NT2/D1 (cell line): Measurements from ENCODE around the gene KRTAP29-1.

ENCODE experiments used
- DNase-seq: peaks from one replicate; pipeline ENCODE4 v3.0.0-alpha.2; 2011; ENCODE audit warnings: low read depth, low spot score
- H3K27me3 ChIP-seq: 2 replicates; pipeline ENCODE4 v1.6.0; 2011; ENCODE audit warnings: mild to moderate bottlenecking; ENCODE audit not compliant: insufficient read length, insufficient read depth
- H3K36me3 ChIP-seq: 2 replicates; pipeline ENCODE4 v1.6.1; 2011; ENCODE audit warnings: mild to moderate bottlenecking, low read length, mixed read lengths; ENCODE audit not compliant: insufficient read depth, insufficient read length
- H3K4me1 ChIP-seq: 2 replicates; pipeline ENCODE4 v1.5.1; 2011; ENCODE audit not compliant: insufficient read depth, insufficient read length
- H3K4me3 ChIP-seq: 2 replicates; pipeline ENCODE4 v1.5.1; 2011; ENCODE audit warnings: low read depth; ENCODE audit not compliant: insufficient read length
- H3K9ac ChIP-seq: 2 replicates; pipeline ENCODE4 v1.6.0; 2011; ENCODE audit warnings: low read depth; ENCODE audit not compliant: insufficient read length
- H3K9me3 ChIP-seq: 2 replicates; pipeline ENCODE4 v1.5.1; 2011; ENCODE audit warnings: mild to moderate bottlenecking, low read length; ENCODE audit not compliant: insufficient read depth
- SUZ12 ChIP-seq: IDR thresholded peaks from 2 replicates; pipeline ENCODE4 v1.6.1; 2011; ENCODE audit not compliant: insufficient read length, insufficient read depth; ENCODE audit errors: extremely low read depth
- YY1 ChIP-seq: IDR thresholded peaks from 2 replicates; pipeline ENCODE4 v1.6.1; 2011; ENCODE audit not compliant: insufficient read length, insufficient read depth
- ZNF274 ChIP-seq: IDR thresholded peaks from 2 replicates; pipeline ENCODE4 v1.6.1; 2011; ENCODE audit warnings: mild to moderate bottlenecking, low read depth, low read length

KRTAP29-1 gene

DNA sequence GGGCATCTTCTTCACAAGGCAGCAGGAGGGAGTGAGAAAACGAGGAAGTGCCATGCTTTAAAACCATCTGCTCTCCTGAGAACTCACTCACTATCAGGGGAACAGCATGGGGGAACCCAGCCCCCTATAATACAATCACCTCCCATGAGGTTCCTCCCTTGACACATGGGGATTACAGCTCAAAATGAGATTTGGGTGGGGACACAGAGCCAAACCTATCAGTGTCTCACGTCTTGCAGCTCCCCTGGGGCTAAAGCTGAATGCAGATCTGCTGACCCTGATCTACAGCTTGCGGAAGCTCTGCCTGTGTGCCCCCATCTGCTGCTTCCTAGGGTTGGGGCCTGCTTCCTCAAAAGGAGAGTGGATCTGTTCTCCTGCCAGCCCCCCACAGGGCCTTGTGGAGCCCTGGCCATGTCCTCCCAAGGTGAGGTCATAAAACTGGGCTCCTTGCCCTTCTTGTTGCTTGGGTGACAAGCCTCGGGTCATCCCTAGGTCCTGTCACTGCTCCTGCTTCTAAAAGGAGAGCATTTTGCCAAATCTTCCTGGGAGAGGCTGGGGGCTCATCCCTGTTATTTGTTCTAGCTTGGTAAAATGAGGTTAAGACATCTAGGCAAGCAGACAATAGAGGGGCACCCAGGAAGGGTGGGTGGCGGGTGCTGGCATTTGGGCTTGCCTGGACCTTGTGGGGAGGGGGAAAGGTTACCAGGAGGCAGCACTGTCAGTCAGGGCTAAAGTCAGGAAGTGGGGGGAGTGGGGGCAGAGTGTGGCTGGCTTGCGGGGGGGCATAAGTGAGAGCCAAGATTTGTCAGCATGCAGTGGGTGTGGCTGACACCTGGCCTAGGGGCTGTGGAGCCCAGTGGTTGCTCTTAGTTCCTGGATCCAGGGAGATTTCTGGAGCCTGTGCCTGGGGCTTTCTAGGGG, 32.0 kb upstream of the KRTAP29-1 start:
- H3K4me1 ChIP-seq = peaks cover 2% of the 10 kb centered on the region
- TF ChIP-seq ZNF274 (no peak), YY1 (no peak), SUZ12 (no peak)
- no peak overlapping the region for H3K9ac ChIP-seq
- H3K9me3 ChIP-seq = no peaks in the 10 kb centered on the region
- no peaks in the 10 kb centered on the region for H3K27me3 ChIP-seq
- no peak for DNase-seq
- H3K4me3 ChIP-seq = no peak overlapping the region
- H3K36me3 ChIP-seq = no peaks in the 10 kb centered on the region

DNA sequence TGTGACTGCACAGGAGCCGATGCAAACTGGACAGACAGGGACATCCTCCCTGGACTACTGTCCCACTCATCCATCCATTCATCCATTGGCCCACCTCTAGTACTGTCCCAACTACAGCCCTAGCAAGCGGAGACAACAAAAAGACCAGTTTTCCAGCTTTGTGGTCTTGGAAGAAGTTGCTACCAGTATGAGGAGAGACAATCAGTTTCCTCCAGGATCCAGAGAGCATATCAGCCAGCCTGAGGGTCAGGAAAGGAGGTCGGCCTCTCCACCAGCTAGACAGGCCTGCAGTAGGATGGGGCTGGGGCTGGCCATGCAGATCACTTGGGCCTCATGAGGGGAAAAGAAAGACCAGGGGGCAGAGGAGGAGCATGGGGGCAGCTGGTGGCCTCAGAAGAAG, 31.2 kb upstream of the KRTAP29-1 start:
- DNase-seq = no peak
- Histone ChIP-seq H3K9me3 (no peaks in the 10 kb centered on the region), H3K27me3 (no peaks in the 10 kb centered on the region), H3K36me3 (no peaks in the 10 kb centered on the region), H3K9ac (no peak overlapping the region), H3K4me1 (peaks cover 2% of the 10 kb centered on the region), H3K4me3 (no peak overlapping the region)
- TF ChIP-seq ZNF274 (no peak), SUZ12 (no peak), YY1 (no peak)

DNA sequence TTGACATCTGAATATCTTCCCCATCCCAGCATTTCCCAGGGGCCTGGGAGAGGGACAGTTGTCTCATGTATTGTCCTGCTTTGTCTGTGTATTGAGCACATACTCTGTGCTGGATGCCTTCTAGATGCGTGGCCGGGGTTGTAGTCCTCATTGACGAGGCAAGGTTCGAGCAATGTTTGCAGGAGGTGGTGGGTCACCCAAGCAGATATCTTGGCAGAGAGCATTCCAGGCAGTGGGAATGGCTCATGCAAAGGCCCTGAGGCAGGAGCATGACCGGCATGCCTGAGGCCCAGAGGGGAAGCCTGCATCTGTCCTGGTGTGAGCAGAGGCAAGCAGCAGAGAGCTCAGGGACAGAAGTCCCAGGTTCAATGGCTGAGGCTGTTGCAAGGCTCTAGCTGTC, 30.4 kb upstream of the KRTAP29-1 start:
- H3K9ac ChIP-seq = no peak overlapping the region
- H3K27me3 ChIP-seq = no peaks in the 10 kb centered on the region
- H3K9me3 ChIP-seq = no peaks in the 10 kb centered on the region
- TF ChIP-seq SUZ12 (no peak), YY1 (no peak), ZNF274 (no peak)
- no peaks in the 10 kb centered on the region for H3K36me3 ChIP-seq
- H3K4me3 ChIP-seq = no peak overlapping the region
- DNase-seq = no peak
- peaks cover 2% of the 10 kb centered on the region for H3K4me1 ChIP-seq

DNA sequence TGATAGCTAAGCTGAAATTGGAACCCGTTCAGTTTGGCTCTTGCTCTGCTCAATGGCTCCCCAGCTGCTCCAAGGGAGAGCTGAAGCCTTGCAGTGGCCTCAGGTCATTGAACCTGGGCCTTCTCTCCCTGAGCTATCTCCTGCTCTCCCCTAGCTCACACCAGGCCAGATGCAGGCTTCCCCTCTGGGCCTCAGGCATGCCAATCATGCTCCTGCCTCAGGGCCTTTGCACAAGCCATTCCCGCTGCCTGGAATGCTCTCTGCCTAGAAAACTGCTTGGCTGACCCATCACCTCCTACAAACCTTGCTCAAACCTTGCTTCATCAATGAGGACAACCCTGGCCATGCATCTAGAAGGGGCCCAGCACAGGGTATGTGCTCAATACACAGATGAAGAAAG, 29.6 kb upstream of the KRTAP29-1 start:
- TF ChIP-seq ZNF274 (no peak), SUZ12 (no peak), YY1 (no peak)
- H3K27me3 ChIP-seq = no peaks in the 10 kb centered on the region
- peaks cover 2% of the 10 kb centered on the region for H3K4me1 ChIP-seq
- no peaks in the 10 kb centered on the region for H3K36me3 ChIP-seq
- H3K9me3 ChIP-seq = no peaks in the 10 kb centered on the region
- H3K9ac ChIP-seq = no peak overlapping the region
- DNase-seq = no peak
- H3K4me3 ChIP-seq = no peak overlapping the region

DNA sequence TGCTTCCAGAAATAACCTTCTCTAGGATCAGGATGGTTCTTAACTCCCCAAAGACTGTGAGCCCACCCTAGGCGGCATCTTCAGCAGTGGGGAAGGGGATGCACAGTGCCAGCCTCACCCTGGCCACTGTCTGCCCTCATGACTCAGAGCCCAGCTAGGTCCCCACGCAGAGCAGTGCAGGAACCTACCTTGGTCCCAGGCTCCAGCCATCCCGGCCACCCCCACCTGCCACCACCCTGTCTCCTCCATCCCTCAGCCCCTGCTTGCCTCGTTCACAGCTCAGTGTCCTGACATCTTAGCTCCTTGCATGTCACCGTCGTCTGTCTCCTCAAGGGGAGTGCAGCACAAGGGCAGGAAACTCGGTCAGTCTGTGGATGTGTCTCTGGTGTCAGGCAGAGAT, 29.0 kb upstream of the KRTAP29-1 start:
- TF ChIP-seq YY1 (no peak), SUZ12 (no peak), ZNF274 (no peak)
- H3K27me3 ChIP-seq = no peaks in the 10 kb centered on the region
- H3K9me3 ChIP-seq = no peaks in the 10 kb centered on the region
- peaks cover 2% of the 10 kb centered on the region for H3K4me1 ChIP-seq
- no peak overlapping the region for H3K4me3 ChIP-seq
- no peaks in the 10 kb centered on the region for H3K36me3 ChIP-seq
- no peak overlapping the region for H3K9ac ChIP-seq
- no peak for DNase-seq

DNA sequence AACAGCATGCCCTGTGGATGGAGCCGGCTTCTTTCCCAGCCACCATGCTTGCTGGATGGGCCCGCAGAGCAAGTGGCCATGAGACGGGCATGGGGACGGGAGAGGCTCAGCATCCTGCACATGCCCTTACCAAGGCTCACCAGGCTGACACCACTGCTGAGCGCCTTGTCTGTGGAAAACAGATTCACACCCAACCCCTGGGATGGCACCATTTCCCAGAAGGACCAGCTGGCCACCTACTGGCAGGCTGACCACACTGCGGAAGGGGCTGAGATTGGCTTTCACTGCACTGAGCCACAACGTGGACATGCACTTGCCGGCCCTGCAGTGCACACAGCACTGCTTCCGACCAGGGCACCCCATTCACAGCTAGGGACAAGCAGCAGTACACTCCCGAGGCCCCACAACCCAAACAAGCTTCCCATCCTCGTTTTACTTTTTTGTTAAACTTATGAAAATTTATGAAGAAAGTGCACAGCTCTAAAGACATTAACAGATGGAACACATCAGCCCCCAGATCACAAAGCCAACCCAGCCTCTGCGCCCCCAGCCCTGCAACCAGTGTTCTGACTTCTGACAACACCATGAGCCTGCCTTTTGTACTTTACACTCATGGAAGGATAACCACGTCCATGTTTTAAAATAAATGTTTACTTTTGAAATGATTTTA, 26.8 kb upstream of the KRTAP29-1 start:
- Histone ChIP-seq H3K27me3 (no peaks in the 10 kb centered on the region), H3K4me1 (peaks cover under 1% of the 10 kb centered on the region), H3K36me3 (no peaks in the 10 kb centered on the region), H3K9me3 (no peaks in the 10 kb centered on the region), H3K4me3 (no peak overlapping the region), H3K9ac (no peak overlapping the region)
- peak; percentile 22 for DNase-seq
- TF ChIP-seq ZNF274 (no peak), SUZ12 (no peak), YY1 (no peak)

DNA sequence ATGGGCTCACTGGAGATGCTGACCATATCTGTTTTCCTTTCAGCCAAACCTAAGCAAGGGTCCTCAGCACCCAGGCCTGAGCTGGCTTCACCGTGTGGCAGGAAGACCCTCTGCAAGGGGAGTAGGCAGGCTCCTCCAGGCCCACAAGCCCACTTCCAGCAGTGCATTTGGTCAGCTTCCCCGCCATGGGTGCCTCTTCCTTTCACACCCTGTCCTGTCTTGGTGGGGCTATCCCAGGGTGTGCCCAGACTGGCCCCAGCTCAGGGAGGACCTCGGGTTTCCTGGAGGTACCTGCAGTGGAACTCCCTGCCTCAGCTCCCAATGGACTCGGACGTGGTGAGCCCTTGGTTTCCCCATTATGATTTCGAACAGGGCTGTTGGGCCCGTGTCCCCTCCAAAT, 25.6 kb upstream of the KRTAP29-1 start:
- no peaks in the 10 kb centered on the region for H3K9me3 ChIP-seq
- no peaks in the 10 kb centered on the region for H3K27me3 ChIP-seq
- TF ChIP-seq YY1 (no peak), ZNF274 (no peak), SUZ12 (no peak)
- DNase-seq = no peak
- H3K9ac ChIP-seq = no peak overlapping the region
- peaks cover under 1% of the 10 kb centered on the region for H3K4me1 ChIP-seq
- no peak overlapping the region for H3K4me3 ChIP-seq
- no peaks in the 10 kb centered on the region for H3K36me3 ChIP-seq
